Psoas muscle (tissue), 8 donors: ENCODE results near the gene HS6ST3. TPM values are rescaled to one million over a fixed set of nuclear protein-coding genes. Genes with fewer than 3 reads are reported as not detected.

Source experiments
- ATAC-seq, 4 donors: fragments of 200-7000 bp; cut with Tn5 transposase; one replicate each; pipeline ENCODE4 v1.9.1; 2020; ENCODE audit warnings: moderate library complexity in 3 of 4, mild to moderate bottlenecking in 2 of 4
- DNase-seq, 2 donors: peaks; one replicate each; pipeline ENCODE4 v3.0.0-alpha.2; 2020
- H3K27ac ChIP-seq: fragments of 200-600 bp; one replicate; pipeline ENCODE4 v1.8.0; 2022
- H3K27me3 ChIP-seq, 3 donors: fragments of 200-600 bp in 1 of 3; one replicate each; pipeline versions ENCODE4 v1.6.1 to v1.8.0; 2013 to 2022; ENCODE audit warnings: low read length in 2 of 3, mild to moderate bottlenecking in 2 of 3, moderate library complexity in 1 of 3; ENCODE audit not compliant: insufficient read depth in 3 of 3
- H3K36me3 ChIP-seq, 2 donors: fragments of 200-600 bp in 1 of 2; one replicate each; pipeline versions ENCODE4 v1.6.1 to v1.8.0; 2013 to 2022; ENCODE audit warnings: low read depth in 1 of 2, mild to moderate bottlenecking in 1 of 2, moderate library complexity in 1 of 2; ENCODE audit not compliant: insufficient read depth in 1 of 2
- H3K4me1 ChIP-seq: fragments of 200-600 bp; one replicate; pipeline ENCODE4 v1.8.0; 2022
- H3K4me3 ChIP-seq: fragments of 200-600 bp; one replicate; pipeline ENCODE4 v1.8.0; 2022; ENCODE audit warnings: mild to moderate bottlenecking
- H3K9me3 ChIP-seq: fragments of 200-600 bp; one replicate; pipeline ENCODE4 v1.8.0; 2022
- WGBS, 3 donors: extraction: QIAGEN DNeasy Blood & Tissue Kit; methylation state at CpG; one replicate each; pipeline versions ENCODE4 v1.1.6 to v1.1.7; 2013; 5-methylcytosine and 5-hydroxymethylcytosine counted together
- intact Hi-C, 2 donors: fragments of 100-400 bp; cut with DNase I; formaldehyde crosslinking; loops; one replicate each; pipeline versions ENCODE4 v1.11.0 to v1.14.2; 2022
- polyA plus RNA-seq, 3 donors: library from polyadenylated mRNA; stranded (reverse); fragments of 200-250 nt; gene quantifications; one replicate each; pipeline ENCODE4 v1.2.3, GENCODE V29; 2013
- total RNA-seq, 4 donors: library from RNA; stranded (reverse); fragmentation: NEBNext Ultra II Directional in 2 of 4; extraction: Animal tissue kit (Norgen Biotek cat#: 25700) in 2 of 4; gene quantifications; one replicate each; pipeline versions ENCODE4 v1.2.1 to v1.2.4, GENCODE V29; 2021 to 2023
- TF ChIP-seq, protein P1 (sequence below): fragments of 200-600 bp; IDR thresholded peaks from one replicate; pipeline ENCODE4 v1.8.0; 2022; ENCODE audit warnings: antibody characterized with exemption
- donor health status: healthy with polysubstance abuse.
- donor health status: DM: no; HTN: no; CAD: no; lungs with moderate emphysema.
- donor health status: Bipolar disorder and iron deficiency.
- donor health status: healthy.
- donor health status: DM: yes; HTN: yes; CAD: no.
- donor health status: DM: no; HTN: no; CAD: no.
- donor health status: DM: no; HTN: no; CAD: no.
- donor health status: DM: yes; HTN: yes; CAD: no.

HS6ST3 gene
- total and polyA plus RNA-seq, 7 donors = 0.01 to 0.58 (median 0.10) TPM

DNA sequence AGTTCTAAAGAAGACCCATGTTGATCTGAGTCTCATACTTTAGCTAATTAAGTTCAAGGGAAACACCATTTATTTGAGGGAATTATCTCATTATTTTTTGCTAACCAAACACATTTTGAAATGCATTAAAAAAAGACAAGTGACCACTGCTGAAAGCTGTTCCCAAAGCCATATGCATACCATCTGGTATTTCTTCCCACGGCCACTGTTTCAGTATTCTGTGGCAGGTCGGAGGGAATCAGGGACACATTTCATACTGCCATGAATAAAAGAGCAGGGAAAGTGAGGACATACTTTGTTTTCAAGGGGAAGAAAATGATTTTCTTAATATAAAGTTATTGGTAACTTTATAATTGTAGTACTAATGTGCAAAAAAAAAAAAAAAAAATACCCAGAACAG is 401.2 kb downstream of the HS6ST3 start:
- no peaks in the 10 kb centered on the region for H3K27me3 ChIP-seq
- intact Hi-C loops = no loop called here
- 74 to 82% (median 76%) methylated on average over 2 of the region's 2 CpGs for WGBS, 3 donors
- H3K36me3 ChIP-seq = no peaks in the 10 kb centered on the region
- no peaks in the 10 kb centered on the region for H3K4me1 ChIP-seq
- DNase-seq (no peak), ATAC-seq (no peak)
- no peak overlapping the region for H3K4me3 ChIP-seq
- H3K27ac ChIP-seq = no peak overlapping the region
- no peaks in the 10 kb centered on the region for H3K9me3 ChIP-seq
- TF ChIP-seq, protein P1, sequence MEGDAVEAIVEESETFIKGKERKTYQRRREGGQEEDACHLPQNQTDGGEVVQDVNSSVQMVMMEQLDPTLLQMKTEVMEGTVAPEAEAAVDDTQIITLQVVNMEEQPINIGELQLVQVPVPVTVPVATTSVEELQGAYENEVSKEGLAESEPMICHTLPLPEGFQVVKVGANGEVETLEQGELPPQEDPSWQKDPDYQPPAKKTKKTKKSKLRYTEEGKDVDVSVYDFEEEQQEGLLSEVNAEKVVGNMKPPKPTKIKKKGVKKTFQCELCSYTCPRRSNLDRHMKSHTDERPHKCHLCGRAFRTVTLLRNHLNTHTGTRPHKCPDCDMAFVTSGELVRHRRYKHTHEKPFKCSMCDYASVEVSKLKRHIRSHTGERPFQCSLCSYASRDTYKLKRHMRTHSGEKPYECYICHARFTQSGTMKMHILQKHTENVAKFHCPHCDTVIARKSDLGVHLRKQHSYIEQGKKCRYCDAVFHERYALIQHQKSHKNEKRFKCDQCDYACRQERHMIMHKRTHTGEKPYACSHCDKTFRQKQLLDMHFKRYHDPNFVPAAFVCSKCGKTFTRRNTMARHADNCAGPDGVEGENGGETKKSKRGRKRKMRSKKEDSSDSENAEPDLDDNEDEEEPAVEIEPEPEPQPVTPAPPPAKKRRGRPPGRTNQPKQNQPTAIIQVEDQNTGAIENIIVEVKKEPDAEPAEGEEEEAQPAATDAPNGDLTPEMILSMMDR = no peak

DNA sequence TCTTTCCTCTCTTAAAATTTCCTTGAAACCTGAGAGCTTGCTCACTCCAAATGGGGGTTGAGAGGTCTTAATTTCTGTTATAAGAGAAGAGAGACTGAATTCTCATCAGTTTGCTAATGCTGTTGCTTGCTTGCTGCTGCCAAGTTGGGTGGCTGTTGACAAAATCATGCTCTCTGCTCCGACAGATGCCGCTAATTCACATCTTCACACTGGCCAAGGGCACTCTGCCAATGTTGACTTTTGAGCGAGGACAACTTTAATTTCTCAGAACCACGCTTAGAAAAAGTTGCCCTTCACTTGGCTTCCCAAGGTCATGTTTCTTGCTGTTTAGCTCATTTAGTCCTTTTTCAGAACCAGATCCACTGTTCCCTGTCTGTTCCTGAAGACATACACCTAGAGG is 402.9 kb downstream of the HS6ST3 start:
- H3K4me1 ChIP-seq = no peaks in the 10 kb centered on the region
- no peaks in the 10 kb centered on the region for H3K36me3 ChIP-seq
- ATAC-seq (no peak), DNase-seq (no peak)
- 26 to 50% (median 26%) methylated on average over 4 of the region's 4 CpGs for WGBS, 3 donors
- no peaks in the 10 kb centered on the region for H3K27me3 ChIP-seq
- no peaks in the 10 kb centered on the region for H3K9me3 ChIP-seq
- TF ChIP-seq, protein P1 = no peak
- no peak overlapping the region for H3K4me3 ChIP-seq
- H3K27ac ChIP-seq = no peak overlapping the region
- intact Hi-C loops = no loop called here

DNA sequence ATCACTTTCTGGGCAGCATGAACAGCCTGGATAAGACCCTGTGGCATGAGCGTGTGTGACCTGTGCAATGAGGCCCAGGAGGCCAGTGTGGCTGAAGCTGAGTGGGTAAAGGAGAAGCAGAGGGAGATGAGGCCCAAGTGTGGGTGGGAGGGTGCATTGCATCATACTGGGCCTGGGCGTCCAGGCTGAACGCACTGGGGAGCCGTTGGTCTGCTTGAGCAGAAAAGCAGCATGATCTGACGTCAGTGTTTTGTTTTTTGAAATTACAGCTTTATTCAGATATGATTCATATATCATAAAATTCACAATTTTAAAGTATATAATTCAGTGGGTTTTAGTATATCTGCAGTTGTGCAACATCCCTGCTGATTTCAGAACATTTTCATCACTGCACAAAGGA is 409.7 kb downstream of the HS6ST3 start:
- 72 to 73% (median 72%) methylated on average over 5 of the region's 5 CpGs for WGBS, 3 donors
- ATAC-seq = no peak
- no peaks in the 10 kb centered on the region for H3K9me3 ChIP-seq
- H3K27ac ChIP-seq = no peak overlapping the region
- intact Hi-C loops = no loop called here
- H3K27me3 ChIP-seq = no peaks in the 10 kb centered on the region
- no peak for DNase-seq
- H3K4me1 ChIP-seq = no peaks in the 10 kb centered on the region
- TF ChIP-seq, protein P1 = no peak
- H3K36me3 ChIP-seq = no peaks in the 10 kb centered on the region
- H3K4me3 ChIP-seq = no peak overlapping the region

DNA sequence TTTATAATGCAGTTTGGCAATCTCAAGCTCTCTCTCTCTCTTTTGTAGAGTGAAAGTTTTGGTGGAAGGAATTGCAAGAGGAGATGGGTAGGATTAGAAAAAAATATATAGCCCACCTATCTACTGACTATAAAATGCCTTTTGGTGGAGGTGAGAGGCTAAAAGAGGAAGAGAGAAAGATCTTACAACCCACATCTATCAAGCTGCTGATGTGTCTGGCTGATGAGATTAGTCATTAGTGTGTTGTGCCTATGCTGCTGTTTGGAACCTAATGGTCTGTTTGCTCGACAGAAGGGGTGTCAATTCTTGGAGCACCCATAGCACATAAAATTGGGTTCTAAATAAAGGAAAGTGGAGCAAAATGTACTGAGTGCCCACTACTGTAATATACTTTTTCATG is 411.0 kb downstream of the HS6ST3 start:
- Histone ChIP-seq H3K36me3 (no peaks in the 10 kb centered on the region), H3K4me3 (no peak overlapping the region), H3K27me3 (no peaks in the 10 kb centered on the region), H3K9me3 (no peaks in the 10 kb centered on the region), H3K4me1 (no peaks in the 10 kb centered on the region), H3K27ac (no peak overlapping the region)
- 45 to 59% (median 48%) methylated on average over 1 of the region's 1 CpG for WGBS, 3 donors
- ATAC-seq (no peak), DNase-seq (no peak)
- intact Hi-C loops = no loop called here
- TF ChIP-seq, protein P1 = no peak

DNA sequence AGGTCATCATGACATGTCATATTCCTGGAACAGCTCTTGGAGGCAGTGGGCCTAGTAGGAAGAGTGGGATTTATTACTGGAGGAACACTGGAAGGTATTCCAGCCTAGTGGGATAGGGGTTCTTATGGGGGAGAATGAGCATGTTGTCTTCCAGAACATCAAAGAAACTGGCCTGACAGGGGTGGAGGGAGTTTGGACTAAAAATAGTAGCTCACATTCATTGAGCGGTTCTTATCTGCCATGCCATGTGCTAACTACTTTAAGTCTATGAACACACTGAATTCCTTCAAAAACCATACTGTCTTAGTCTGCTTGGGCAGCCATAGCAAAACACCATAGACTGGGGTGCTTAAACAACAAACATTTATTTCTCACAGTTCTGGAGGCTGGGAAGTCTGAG is 413.6 kb downstream of the HS6ST3 start:
- ATAC-seq (no peak), DNase-seq (no peak)
- intact Hi-C loops = no loop called here
- H3K4me1 ChIP-seq = no peaks in the 10 kb centered on the region
- no peak overlapping the region for H3K4me3 ChIP-seq
- no peak overlapping the region for H3K27ac ChIP-seq
- no peaks in the 10 kb centered on the region for H3K27me3 ChIP-seq
- H3K36me3 ChIP-seq = no peaks in the 10 kb centered on the region
- TF ChIP-seq, protein P1 = no peak
- 95 to 100% (median 96%) methylated on average over 1 of the region's 1 CpG for WGBS, 3 donors
- H3K9me3 ChIP-seq = no peaks in the 10 kb centered on the region
